ENCODE results near the gene PDE5A.

Gene PDE5A

DNA sequence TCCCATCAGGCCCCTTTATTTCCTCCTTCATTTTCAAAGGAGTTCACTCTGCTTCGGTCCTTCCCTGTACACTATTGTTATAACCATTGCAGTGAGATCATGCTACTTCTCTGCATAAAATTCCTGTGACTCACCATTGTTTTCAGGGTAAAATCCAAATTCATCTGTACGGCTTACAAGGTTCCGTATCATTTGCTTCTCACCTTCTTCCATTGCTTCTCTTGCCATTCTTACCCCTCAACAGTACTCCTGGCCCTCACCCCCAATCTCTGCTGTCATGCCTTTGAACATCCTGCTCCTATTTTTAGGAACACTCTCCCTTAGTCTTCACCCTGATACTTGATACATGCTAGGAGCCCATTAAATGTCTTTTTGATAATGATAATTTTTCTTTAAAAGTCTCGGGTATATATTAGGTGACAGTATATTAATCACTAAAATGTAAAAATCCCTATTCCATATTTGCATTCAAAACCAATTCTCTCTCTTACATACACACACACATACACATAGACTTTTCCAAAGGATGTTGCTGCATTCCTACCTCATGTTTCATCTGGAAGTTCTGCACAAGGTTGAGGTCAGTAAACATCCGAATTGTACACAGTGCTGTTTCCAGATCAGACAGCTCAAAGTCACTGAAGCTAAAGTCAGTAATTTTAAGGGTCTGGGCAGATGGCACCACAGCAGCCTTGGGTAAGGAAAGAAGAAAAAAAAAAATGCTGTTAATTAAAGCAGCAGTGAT, 103.4 kb downstream of the PDE5A start:
- no peak for DNase-seq (ENCODE audit: low read depth in 2 of 3, low spot score in 2 of 3)

DNA sequence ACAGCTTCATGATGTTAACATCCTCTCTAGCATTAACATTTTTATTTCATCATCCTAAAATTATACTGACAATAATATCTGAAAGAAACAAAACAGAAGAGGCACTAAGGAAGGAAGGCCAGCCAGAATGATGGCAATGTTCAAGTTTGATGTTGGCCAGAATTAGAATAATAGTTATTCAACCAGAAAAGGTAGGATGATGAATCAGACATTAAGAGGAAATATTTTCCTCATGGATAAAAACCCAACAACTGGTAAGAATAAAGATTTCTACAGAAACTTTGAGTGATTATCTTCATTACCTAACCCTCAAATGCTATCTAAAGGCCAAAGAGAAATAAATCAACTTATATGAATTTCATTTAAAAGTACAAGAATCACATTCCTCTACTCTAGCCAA, 105.2 kb downstream of the PDE5A start:
- no peak for DNase-seq (ENCODE audit: low read depth in 2 of 3, low spot score in 2 of 3)

DNA sequence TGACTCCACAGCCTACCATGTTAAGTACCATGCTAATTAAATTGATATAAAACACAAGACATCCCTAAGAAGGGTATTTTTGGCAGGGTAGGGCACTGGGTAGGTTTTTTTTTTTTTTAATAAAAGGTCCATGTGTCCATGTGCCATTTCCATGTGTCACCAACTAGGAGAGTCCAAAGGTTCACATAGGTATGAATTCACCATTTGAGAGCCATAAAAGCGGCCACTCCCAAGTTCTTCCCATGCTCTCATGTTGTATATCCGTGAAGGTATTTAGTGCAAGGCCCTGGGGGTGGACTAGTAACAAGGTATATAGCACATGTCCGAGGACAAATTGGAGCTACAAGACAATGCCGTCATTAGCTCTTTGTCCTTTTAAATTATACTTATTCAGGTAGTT, 107.3 kb downstream of the PDE5A start:
- no peak for DNase-seq (ENCODE audit: low read depth in 2 of 3, low spot score in 2 of 3)

DNA sequence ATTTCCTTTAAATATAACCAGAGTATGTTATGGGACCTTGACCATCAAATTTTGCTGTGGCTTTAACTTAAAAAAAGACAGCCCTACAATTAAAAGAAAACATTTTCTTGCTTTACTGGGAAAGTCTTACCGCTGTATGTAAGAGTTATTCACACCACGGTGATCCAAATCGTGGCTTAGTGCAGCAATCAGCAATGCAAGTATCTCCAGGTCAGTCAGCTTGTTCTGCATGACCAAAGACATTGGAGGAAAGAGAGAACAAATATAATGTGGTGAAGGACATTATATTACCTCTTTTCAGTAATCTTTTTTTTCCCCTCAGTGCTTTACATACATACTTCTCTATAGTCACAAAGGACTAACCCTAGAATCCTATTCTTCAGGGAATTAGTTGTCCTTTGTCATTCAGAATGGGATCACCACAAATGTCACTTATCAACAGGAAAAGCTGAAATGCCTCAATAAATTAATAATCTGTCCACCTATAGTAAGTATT, 109.6 kb downstream of the PDE5A start:
- DNase-seq (ENCODE audit: low read depth in 2 of 3, low spot score in 2 of 3): no peak

DNA sequence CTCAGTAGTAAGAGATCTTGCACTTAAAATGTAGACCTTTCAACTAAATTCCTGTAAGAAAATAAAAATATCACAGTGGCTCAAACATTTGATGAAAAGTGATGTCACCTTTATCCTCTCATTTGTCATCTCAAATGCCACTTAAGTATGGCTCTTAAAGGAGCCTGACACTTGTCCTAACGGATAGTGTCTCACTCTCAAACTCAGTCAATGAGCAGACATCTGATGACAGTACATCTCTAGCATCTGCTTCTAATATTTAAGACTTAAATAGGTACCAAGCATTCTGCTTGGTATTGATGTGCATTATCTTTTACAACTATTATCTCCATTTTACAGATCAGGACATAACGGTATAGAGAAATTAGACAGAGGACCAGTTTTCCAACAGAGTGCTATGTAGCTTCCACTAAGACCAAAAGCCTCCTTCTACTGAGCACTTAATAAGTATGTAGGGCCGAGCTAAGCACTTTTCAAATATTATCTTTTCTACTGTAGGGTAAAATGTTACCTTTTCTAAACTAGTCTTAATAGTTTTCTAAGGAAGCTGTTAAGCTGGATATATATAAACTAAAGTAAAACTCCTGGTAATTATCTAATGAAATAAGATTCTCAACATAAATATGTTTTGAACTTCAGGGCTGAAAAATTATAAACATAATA, 110.2 kb downstream of the PDE5A start:
- DNase-seq (ENCODE audit: low read depth in 2 of 3, low spot score in 2 of 3): no peak

DNA sequence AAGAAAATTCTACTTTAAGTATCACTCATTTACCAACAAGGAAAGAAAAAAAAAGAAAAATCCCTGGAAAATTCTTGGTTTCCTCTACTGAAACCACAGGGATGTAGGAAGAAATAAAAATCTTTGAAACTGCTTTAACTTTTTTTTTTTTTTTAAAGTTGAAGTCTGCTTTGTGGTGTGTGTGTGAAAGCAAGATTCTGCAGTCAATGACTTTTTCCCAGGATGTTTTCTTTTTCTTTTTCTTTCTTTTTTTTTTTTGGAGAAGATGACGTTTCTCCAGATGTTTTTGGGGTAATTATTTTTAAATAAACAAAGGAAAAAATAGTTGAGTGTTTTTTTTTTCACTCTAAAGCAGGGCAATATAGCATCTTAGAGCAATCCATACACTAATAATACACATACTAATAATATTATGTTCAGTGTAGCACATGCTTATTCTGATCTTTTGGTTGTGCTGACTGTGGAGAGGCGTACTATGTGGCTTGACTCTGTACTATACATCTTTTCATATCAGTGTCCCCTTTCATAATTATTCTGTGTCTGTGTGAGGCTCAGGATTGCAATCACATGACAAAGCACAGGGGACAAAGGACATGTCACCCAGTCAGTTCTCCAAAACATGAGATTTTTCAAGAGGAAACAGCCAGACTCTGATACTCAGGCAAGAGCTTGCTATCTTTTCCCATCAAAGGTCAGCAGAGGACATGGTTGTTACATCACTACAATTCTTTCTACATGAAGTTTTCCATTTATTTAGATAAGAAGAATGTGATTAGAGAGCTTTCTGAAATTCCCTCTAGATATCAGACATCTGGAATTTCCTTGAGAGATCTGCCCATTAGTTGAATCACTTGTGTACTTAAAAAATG, 111.0 kb downstream of the PDE5A start:
- no peak for DNase-seq (ENCODE audit: low read depth in 2 of 3, low spot score in 2 of 3)

DNA sequence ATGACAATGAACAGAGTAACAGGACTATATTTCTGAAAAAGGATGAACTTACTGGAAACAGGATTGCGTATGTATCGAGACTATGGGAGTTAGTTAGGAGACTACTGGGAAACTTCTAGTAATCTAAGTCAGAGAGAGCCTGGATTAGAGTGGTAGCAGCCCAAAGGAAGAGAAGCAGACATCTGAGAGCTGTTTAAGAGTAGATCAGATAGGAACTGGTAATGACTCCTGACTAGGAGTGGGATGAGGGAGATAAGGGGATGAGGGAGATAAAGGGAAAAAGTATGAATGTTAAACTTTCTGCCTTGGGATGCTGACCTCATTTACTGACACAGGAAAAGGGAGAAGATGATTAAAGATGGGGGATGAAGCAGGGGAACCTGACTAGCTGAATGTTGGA, 116.2 kb downstream of the PDE5A start:
- DNase-seq (ENCODE audit: low read depth in 2 of 3, low spot score in 2 of 3): no peak

DNA sequence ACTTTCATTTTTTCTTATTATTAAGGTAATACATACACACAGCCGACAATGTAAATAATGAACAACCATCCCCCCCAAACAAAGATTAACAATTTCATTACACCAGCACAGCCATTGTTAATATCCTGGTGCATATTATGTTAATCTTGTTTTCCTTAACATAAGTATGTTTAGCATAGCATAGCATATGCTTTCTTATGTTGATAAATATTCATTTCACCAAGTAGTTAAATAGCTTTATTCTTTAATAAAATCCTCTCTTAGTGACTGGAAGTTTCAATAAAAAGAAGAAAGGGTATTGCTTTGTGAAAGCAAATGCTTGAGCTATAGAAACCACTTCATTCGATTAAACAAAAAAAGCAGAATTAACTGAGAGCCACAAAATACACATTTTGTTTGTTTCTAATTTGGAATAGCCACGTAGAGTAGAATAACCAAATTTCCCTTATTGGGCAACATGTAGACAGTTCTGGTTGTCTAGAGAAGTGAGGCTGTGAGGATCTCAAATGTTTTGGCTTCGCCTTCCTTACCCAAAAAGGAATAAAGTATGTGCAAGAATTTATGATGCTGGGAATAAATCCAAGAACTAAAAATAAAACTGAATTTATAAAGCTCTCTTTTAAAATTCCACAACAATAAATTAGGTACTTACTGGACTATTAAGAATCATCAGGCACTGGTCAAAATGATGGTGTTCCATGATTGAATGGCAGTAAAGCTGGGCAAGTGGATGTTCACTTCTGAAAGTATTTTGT, 118.0 kb downstream of the PDE5A start:
- DNase-seq (ENCODE audit: low read depth in 2 of 3, low spot score in 2 of 3): no peak

DNA sequence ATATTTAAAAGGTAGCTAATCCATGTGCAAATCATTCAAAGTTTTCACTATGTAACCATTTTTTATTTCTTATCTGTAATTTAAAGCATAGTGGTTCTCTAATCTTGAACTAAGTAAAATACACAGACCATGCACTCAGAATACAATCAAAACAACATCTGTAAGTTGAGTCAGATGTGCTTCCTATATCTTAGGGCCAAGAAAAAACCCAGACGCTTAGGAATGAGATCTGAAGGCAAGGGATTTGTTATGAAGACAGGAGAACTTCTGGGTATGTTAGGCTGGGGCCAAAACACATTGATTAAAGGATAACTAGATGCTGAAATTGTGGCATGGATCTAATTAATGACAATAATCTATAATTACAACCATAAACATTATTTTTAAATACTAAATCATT, 120.3 kb downstream of the PDE5A start:
- DNase-seq (ENCODE audit: low read depth in 2 of 3, low spot score in 2 of 3): no peak

DNA sequence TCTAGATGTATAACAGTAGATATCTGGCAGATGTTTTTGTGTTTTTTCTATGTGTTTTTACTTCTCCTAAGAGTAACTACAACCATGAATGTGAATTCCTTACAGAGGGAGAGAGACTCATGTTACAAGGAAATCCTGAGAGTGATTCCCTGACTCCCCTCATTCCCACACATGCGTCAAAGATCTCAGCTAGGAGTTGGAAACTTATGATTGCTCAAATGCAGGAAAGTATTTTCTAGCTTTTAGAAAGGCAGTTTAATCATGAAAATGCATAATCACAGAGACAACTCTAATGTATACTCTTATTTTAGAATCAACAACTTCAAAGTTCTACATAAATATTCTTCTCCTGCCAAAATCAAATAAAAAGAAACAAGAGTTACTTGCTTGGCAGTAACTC, 121.8 kb downstream of the PDE5A start:
- no peak for DNase-seq (ENCODE audit: low read depth in 2 of 3, low spot score in 2 of 3)

DNA sequence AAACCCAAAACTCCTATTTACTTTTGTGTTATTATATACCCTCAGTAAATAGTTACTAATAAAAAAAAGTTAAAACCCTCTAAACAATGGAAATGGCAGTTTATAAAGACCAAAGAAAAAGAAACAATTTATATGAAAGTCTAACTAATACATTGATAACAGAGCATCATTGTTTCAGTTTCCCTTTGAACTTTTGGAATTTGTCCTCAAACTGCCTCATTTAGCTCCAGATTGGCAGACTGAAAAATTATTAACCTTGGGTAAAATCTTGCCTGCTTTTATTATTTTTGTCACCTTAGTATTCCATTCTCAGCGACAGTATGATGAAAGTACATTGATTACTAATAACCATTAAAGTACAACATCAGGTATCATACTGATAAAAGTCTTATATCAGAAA, 124.0 kb downstream of the PDE5A start:
- no peak for DNase-seq (ENCODE audit: low read depth in 2 of 3, low spot score in 2 of 3)

DNA sequence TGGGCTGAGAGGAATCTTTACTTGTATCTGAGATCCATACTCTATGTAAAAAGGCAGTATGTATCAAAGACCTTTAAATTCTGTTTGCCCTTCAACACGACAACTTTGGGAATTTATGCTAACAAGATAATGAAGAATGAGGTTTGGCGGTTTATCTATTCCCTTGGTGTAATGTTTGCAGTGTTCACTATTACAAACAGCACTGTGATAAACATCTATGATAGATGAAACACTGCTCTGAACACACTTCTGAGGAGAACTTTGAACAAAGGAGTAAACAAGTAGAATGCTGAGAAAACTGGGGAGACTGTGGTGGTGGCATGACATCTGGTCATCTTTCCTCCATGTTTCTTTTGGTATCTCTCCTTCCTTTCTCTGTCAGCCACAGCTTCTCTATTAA, 126.9 kb downstream of the PDE5A start:
- no peak for DNase-seq (ENCODE audit: low read depth in 2 of 3, low spot score in 2 of 3)

DNA sequence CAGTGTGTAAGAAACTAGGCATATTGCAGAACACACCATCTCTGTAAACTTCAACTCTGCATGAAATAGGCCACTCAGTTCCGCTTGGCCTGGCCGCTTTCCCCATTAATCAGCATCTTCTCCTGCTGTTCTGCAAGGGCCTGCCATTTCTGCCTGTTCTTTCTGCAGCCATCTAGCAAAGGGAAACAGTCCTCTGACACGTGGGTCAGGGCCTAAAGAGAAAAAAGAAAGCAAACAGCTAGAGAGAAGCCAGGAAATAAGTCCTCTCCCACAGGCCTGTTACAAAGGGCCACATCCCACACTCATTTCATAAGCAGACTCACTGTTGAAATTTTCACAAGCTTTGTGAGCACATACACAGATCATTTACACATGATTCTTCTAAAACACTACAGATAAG, 130.1 kb downstream of the PDE5A start:
- DNase-seq (ENCODE audit: low read depth in 2 of 3, low spot score in 2 of 3): no peak

DNA sequence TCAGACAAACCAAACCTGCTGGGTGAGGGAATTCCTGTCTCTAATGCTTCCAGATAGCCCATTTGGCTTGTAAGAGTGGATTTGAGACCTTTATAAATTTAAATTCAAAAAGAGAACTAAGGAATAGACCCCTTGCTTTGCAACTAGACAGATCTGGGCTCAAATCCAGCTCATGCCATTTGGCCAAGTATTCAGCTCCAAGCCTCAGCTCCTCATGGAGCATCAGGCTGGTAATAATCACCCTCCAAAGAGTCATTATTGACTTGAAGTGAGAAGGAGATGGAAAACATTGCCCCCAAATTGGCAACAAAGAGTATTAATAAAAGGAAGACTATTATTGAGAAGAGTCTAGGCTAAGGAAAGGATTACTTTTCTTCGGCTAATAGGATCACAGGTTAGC, 134.7 kb downstream of the PDE5A start:
- no peak for DNase-seq (ENCODE audit: low read depth in 2 of 3, low spot score in 2 of 3)

DNA sequence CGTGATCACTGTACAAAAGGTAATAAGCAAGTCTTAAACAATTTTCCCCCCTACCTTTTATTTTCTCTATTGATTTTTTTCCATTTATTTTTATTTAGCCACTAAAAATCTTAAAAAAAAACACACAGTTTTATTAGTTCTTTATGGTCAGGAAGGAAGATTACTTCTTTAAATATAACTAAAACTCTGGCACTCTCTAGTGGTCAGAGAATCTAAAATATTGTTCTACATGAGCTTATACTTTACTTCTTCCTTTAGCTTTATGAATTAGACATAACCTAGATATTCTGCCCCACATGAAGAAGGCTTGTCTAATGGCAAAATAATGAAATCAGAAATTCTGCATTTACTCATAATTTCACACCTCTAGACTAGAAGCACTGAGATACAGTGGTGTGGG, 135.2 kb downstream of the PDE5A start:
- DNase-seq (ENCODE audit: low read depth in 2 of 3, low spot score in 2 of 3): no peak

DNA sequence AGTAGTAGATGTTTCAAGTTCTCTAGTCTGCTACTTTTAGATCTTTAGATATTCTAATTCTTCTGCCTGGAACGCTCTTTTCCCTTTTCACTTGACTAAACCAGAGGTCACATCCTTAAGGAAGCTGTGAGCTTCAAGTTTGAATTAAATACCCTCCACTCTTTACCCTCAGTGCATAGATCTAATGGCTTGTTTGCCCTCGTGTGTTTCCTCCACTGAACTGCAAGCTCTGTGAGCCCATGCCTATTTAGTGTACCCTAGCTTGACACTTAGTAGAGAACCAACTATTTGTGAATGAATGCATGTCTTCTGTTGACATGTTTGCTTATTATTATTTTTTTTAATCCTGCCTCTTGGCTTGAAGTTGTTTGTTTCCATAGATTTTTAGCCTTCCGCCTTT, 138.3 kb downstream of the PDE5A start:
- no peak for DNase-seq (ENCODE audit: low read depth in 2 of 3, low spot score in 2 of 3)

DNA sequence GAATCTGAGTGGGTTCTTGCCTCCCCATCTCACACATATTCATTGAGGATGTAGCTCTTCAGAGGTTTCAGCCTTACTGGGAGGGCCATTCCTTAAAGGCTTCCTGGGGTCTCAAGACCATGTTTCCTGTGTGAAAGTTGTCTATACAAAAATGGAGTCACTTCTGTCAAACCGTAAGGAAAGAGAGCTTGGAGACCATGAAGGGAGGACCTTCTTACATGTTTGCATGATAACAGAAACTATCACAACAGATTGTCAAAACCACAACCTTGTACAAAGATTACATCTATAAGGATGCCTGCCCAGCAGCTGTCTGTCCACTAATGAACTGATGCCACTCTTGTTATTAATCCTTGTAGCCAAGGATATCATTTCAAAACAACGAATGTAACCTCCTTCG, 139.3 kb downstream of the PDE5A start:
- DNase-seq (ENCODE audit: low read depth in 2 of 3, low spot score in 2 of 3): no peak

DNA sequence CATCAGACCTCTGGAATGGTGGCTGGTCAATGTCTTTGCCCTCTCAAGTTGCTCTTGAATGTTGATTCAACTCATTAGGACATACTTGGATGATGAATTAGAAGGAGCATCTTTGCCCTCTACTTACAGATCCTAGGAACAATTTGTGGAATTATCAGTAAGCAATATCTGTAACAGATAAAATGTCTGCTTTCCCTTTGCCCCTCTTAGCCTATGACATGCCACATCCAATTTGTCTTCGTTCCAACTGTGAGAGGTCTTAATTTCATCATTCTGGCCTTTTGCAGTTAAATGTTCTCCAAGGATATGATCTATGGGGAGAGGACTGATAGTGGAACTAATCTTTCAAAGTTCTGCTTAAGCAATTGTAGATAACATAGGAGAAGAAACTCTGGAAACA, 148.3 kb downstream of the PDE5A start:
- no peak for DNase-seq (ENCODE audit: low read depth in 2 of 3, low spot score in 2 of 3)

DNA sequence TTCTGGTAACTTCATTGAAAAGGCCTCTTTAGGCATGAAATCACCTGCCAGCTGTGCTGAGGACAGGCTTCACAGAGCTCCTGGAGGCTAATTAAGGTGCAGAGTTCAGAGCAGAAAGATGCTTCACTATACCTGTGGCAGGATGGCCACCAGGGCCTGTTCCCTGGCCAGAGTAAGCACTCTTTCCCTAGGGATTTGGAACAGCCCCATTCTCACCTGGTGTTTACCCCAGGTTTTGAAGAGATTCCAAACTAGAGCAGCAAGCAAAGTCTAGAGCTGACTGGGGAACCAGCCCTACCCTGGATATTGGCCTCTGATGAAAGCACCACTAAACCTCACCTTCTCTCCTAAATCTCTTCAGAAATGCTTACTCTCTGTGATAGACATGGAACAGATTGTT, 148.8 kb downstream of the PDE5A start:
- DNase-seq (ENCODE audit: low read depth in 2 of 3, low spot score in 2 of 3): no peak

DNA sequence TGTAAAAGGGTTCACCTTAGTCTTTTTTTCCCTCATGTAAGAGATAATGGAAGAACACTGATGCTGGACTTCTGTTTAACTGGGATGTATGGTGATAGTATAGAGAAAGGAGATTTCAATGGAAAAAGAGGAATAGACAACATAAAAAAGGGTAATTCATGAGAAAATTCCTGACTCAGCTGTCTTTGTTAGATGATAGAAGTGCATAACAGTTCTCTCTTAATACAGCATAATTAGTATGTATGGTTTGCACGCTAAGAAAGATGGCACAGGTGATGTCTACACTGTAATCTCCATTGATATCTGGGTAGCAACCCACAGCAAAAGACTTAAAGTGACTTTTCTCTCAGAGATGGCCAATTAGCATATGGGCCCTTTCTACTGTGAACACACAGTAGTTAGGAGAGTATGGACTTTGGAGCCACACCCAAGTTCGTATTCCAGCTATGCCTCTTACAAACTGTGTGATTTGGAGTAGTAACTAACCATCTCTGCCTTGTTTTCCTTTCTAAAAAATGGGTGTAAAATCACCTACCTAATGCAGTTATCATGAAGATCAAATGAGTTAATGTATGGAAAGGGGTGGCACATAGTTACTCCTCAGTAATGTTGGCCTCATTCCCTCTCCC, 149.3 kb downstream of the PDE5A start:
- DNase-seq (ENCODE audit: low read depth in 2 of 3, low spot score in 2 of 3): no peak

Measured in activated CD8-positive, alpha-beta memory T cell treated with anti-CD3 and anti-CD28 coated beads for 48 hours (primary cell).